ENCODE results near the gene COL6A2.

GRCh38 chr21:46095814-46096595 is 1.9 kb upstream of the COL6A2 start:
- no peak for TF ChIP-seq CTCF (conservative IDR thresholded peaks at IDR 0.05 in 1 of 2, IDR thresholded peaks at IDR 0.05 in 1 of 2; ENCODE audit: extremely low read depth in 1 of 2, insufficient read depth in 1 of 2, low read depth in 1 of 2, low read length in 2 of 2)
- TF ChIP-seq EZH2 (IDR thresholded peaks at IDR 0.05; ENCODE audit: borderline replicate concordance, low read length): no peak
